Ectodermal cell (in vitro differentiated cells): ENCODE results near the gene LCE6A. TPM values are rescaled to one million over a fixed set of nuclear protein-coding genes. Genes with fewer than 3 reads are reported as not detected.

Experiments used
- H3K27ac ChIP-seq: 2 replicates; pipeline ENCODE4 v1.7.0; 2013; ENCODE audit warnings: mild to moderate bottlenecking, low read depth, low read length; ENCODE audit not compliant: insufficient read depth, poor library complexity, severe bottlenecking
- H3K27me3 ChIP-seq: 2 replicates; pipeline ENCODE4 v1.7.0; 2013; ENCODE audit warnings: mild to moderate bottlenecking, low read length; ENCODE audit not compliant: insufficient read depth, control insufficient read depth, poor library complexity, severe bottlenecking
- H3K36me3 ChIP-seq: one replicate; pipeline ENCODE4 v1.7.0; 2013; ENCODE audit warnings: low read length; ENCODE audit not compliant: control insufficient read depth, insufficient read depth
- H3K4me1 ChIP-seq: one replicate; pipeline ENCODE4 v1.7.0; 2013; ENCODE audit warnings: low read length; ENCODE audit not compliant: control insufficient read depth, insufficient read depth
- H3K4me3 ChIP-seq: 2 replicates; pipeline ENCODE4 v1.7.0; 2013; ENCODE audit warnings: low read depth, low read length, control low read depth; ENCODE audit not compliant: insufficient read depth
- H3K9me3 ChIP-seq: 2 replicates; pipeline ENCODE4 v1.7.0; 2013; ENCODE audit warnings: mild to moderate bottlenecking, low read length, moderate library complexity; ENCODE audit not compliant: control insufficient read depth
- WGBS, 2 experiments: methylation state at CpG; one replicate each; pipeline ENCODE4 v1.1.7; 2013; ENCODE audit warnings: missing lambda C conversion rate in 2 of 2; 5-methylcytosine and 5-hydroxymethylcytosine counted together
- polyA plus RNA-seq, 4 experiments: library from polyadenylated mRNA; stranded (reverse); fragments of 50-300 nt; gene quantifications; one replicate each; pipeline ENCODE4 v1.2.3, GENCODE V29; 2013

LCE6A gene, protein sequence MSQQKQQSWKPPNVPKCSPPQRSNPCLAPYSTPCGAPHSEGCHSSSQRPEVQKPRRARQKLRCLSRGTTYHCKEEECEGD
- polyA plus RNA-seq (2013, experiment 1 of 4): not detected
- not detected for polyA plus RNA-seq (2013, experiment 2 of 4)
- polyA plus RNA-seq (2013, experiment 3 of 4): not detected
- polyA plus RNA-seq (2013, experiment 4 of 4): not detected

DNA sequence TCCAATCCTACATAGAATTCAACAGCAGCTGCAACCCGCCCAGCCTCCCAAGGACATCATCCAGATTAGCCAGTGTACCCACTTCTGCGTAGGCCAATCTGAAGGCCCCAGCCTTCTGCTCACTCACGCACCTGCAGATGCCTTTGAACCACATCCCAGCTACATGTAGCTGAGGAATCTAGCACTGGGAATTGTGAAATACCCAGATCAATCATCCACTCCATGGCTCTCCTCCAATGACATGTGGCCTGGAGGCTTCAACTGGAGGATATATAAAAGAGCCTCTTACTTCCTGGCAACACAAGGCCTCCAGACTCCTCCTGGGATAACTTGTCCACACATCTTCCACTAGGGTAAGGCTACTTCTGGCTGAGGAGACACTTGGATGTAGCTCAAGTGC, at the start of gene LCE6A:
Gene LCE6A, plus strand, starts transcription at position 301 of the 400 bp plus-strand sequence. CDS start 665 bp downstream, outside the sequence.
- H3K36me3 ChIP-seq: no peaks in the 10 kb centered on the region
- no peaks in the 10 kb centered on the region for H3K27me3 ChIP-seq
- no peak within 1 kb of the TSS for H3K27ac ChIP-seq
- H3K4me1 ChIP-seq: no peaks in the 10 kb centered on the region
- 69 to 78% methylated on average over 3 of the region's 3 CpGs for WGBS, 2 experiments
- H3K4me3 ChIP-seq: no peak within 1 kb of the TSS
- H3K9me3 ChIP-seq: peaks cover 11% of the 10 kb centered on the region

DNA sequence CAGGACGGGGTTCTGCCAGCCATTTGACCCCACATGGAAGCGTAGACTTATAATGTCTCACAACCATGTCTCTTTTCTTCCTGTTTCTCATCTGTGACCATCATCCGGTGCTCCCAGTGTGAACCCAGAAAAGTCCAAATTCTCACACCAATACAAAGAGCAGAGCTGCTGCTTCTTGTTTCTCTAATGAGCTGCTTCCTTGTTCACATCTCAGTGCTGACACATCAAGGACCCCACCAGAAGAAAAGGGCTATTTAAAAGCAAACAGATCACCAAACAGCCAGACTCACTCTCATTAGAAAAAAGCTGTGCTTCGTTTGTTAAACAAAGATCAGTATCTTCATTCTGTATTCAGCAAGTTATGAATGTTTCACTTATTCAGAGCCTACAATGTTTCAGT, 47.0 kb upstream of the LCE6A start:
- Histone ChIP-seq H3K36me3 (no peaks in the 10 kb centered on the region), H3K4me1 (no peaks in the 10 kb centered on the region), H3K27ac (no peak overlapping the region), H3K4me3 (no peak overlapping the region), H3K9me3 (peaks cover 4% of the 10 kb centered on the region), H3K27me3 (no peaks in the 10 kb centered on the region)
- WGBS, 2 experiments: 54 to 61% methylated on average over 4 of the region's 4 CpGs

GRCh38 chr1:152796421-152796820, 46.2 kb upstream of the LCE6A start, which contains the start of gene LCE1D:
TSS of gene LCE1D (plus strand) at chr1:152796721. CDS start at chr1:152797795, 1,074 bp downstream.
- no peaks in the 10 kb centered on the region for H3K4me1 ChIP-seq
- H3K4me3 ChIP-seq: no peak within 1 kb of the TSS
- H3K9me3 ChIP-seq: peaks cover 4% of the 10 kb centered on the region
- no peak within 1 kb of the TSS for H3K27ac ChIP-seq
- H3K36me3 ChIP-seq: no peaks in the 10 kb centered on the region
- H3K27me3 ChIP-seq: no peaks in the 10 kb centered on the region
- WGBS, 2 experiments: 15 to 31% methylated on average over 2 to 3 of the region's 3 CpGs

- WGBS, 2 experiments: 64 to 79% methylated on average over 1 of the region's 1 CpG
- Histone ChIP-seq H3K9me3 (peaks cover 7% of the 10 kb centered on the region), H3K4me3 (no peak overlapping the region), H3K4me1 (no peaks in the 10 kb centered on the region), H3K36me3 (no peaks in the 10 kb centered on the region), H3K27me3 (no peaks in the 10 kb centered on the region), H3K27ac (no peak overlapping the region)
Measured at GRCh38 chr1:152801333-152801732, 41.3 kb upstream of the LCE6A start.

DNA sequence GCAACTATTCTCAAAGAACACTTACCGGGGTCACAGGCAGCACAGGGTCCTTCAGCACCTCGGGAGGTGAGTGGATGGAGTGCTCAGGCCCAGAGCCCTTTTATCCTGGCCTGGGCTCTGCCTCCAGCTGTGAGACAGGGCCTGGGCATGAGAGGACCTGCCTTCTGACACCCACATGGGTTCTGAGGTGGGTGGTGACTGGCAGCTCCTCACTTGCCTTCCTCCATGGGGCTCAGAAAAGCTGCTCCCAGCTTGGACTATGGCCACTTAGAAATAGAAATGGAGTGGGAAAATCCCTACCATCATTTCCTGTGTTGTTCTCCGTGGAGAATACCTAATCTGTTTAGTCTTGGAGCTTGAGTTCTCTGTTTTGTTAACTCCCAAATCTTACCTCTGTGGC, 36.1 kb upstream of the LCE6A start, which contains the start of gene LCE1C:
Gene LCE1C, minus strand, starts transcription at position 76 of the 400 bp plus-strand sequence. CDS start 1,173 bp downstream, outside the sequence.
- Histone ChIP-seq H3K9me3 (peaks cover 9% of the 10 kb centered on the region), H3K27ac (no peak within 1 kb of the TSS)
- WGBS, 2 experiments: 45 to 56% methylated on average over 3 of the region's 3 CpGs

GRCh38 chr1:152811050-152811449, 31.6 kb upstream of the LCE6A start:
- peaks cover 11% of the 10 kb centered on the region for H3K9me3 ChIP-seq
- H3K27me3 ChIP-seq: no peaks in the 10 kb centered on the region
- no peak overlapping the region for H3K27ac ChIP-seq
- no peak overlapping the region for H3K4me3 ChIP-seq
- H3K4me1 ChIP-seq: no peaks in the 10 kb centered on the region
- WGBS, 2 experiments: 43 to 50% methylated on average over 2 of the region's 2 CpGs
- no peaks in the 10 kb centered on the region for H3K36me3 ChIP-seq

More for the DNA sequence above, 36.1 kb upstream of the LCE6A start, which contains the start of gene LCE1C:
- H3K4me1 ChIP-seq: no peaks in the 10 kb centered on the region
- H3K27me3 ChIP-seq: no peaks in the 10 kb centered on the region
- H3K4me3 ChIP-seq: no peak within 1 kb of the TSS
- H3K36me3 ChIP-seq: no peaks in the 10 kb centered on the region

DNA sequence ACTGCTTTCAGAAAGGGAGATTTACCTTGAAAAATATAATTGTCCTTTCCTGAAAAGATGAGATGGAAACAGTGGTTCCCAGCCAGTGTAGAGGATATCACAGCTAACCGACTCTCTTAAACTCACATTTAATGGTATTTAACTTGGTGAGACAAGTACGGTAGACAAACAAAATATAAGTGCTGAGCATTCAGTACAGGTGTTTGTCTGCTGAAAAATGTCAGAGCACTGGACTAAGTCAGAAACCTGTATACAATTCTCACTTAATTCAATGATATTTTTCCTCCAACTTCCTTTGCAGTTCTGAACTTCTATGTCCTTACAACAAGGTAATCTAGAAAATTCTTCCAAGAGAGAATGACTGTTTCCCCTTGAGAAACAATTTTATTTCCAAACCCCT, 31.0 kb upstream of the LCE6A start, which contains the start of gene LCE1B:
Gene LCE1B, plus strand, starts transcription at position 301 of the 400 bp plus-strand sequence. CDS start 476 bp downstream, outside the sequence.
- H3K9me3 ChIP-seq: peaks cover 11% of the 10 kb centered on the region
- H3K4me1 ChIP-seq: no peaks in the 10 kb centered on the region
- no peaks in the 10 kb centered on the region for H3K27me3 ChIP-seq
- H3K27ac ChIP-seq: no peak within 1 kb of the TSS
- H3K36me3 ChIP-seq: no peaks in the 10 kb centered on the region
- no peak within 1 kb of the TSS for H3K4me3 ChIP-seq
- WGBS, 2 experiments: 85% methylated on average over 2 of the region's 2 CpGs; no CpG with 5 or more reads in 1 of the 2 experiments

DNA sequence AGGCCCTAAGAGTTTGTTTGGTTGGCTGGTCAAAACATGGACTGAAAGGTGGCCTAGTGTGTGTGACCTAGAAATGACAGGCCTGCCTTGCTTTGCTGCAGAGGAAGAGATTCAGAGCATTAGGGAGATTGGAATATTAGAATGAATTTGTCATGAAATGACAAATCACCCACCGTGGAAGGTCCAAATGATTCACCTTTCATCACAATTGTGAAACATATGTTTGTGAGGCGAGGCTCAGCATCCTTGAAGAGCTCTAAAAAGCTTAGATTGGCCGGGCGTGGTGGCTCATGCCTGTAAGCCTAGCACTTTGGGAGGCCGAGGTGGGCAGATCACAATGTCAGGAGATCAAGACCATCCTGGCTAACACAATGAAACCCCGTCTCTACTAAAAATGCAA, 25.3 kb upstream of the LCE6A start:
- WGBS, 2 experiments: 74 to 75% methylated on average over 6 of the region's 6 CpGs

DNA sequence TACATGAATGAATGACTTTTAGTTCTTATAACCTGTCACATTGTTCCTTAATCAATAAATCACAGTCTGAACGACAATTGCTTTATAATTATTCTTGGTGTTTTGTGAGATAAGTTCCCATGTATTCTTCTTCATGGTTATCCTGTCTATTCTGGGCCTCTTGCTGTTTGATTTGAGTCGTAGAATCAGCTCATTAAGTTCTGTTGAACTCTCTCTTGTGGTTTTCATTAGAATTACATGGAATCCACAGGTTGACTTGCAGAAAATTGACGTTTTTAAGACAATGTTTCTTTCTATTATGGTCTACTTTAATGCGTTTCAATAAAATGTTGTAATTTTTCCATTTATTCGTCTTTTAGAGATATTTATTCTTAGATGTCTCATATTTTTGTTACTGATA, 19.4 kb upstream of the LCE6A start:
- Histone ChIP-seq H3K27ac (no peak overlapping the region), H3K27me3 (no peaks in the 10 kb centered on the region), H3K9me3 (peaks cover 5% of the 10 kb centered on the region), H3K36me3 (no peaks in the 10 kb centered on the region), H3K4me1 (no peaks in the 10 kb centered on the region), H3K4me3 (no peak overlapping the region)
- WGBS, 2 experiments: 25 to 33% methylated on average over 3 of the region's 5 CpGs

More for the DNA sequence above, 25.3 kb upstream of the LCE6A start:
- Histone ChIP-seq H3K27ac (no peak overlapping the region), H3K4me1 (no peaks in the 10 kb centered on the region), H3K27me3 (no peaks in the 10 kb centered on the region), H3K36me3 (no peaks in the 10 kb centered on the region), H3K9me3 (peaks cover 10% of the 10 kb centered on the region), H3K4me3 (no peak overlapping the region)

GRCh38 chr1:152824964-152825363, 17.7 kb upstream of the LCE6A start:
- peaks cover 8% of the 10 kb centered on the region for H3K9me3 ChIP-seq

More at GRCh38 chr1:152824964-152825363, 17.7 kb upstream of the LCE6A start:
- Histone ChIP-seq H3K4me1 (no peaks in the 10 kb centered on the region), H3K27me3 (no peaks in the 10 kb centered on the region), H3K4me3 (no peak overlapping the region), H3K27ac (no peak overlapping the region), H3K36me3 (no peaks in the 10 kb centered on the region)
